ENCODE results near the gene CNN2. TPM values are rescaled to one million over a fixed set of nuclear protein-coding genes. Genes with fewer than 3 reads are reported as not detected.

The CNN2 gene
- total RNA-seq, 6 experiments from 2014 or later: 16.4 to 53.8 (median 22.2) TPM

GRCh38 chr19:993831-994393 is 32.5 kb upstream of the CNN2 start:
- intact Hi-C loops (cut with DNase I): loop anchor here in 1 of 2 donors (10.0 kb wide), 1 partner anchor 139 kb away; the partner anchor contains the start of genes CFD and ELANE
- peaks cover 0 to 44% (median 7%) of the 10 kb centered on the region in 4 donors for H3K4me1 ChIP-seq
- H3K36me3 ChIP-seq: no peaks in the 10 kb centered on the region
- no peaks in the 10 kb centered on the region for H3K9me3 ChIP-seq
- ATAC-seq: peak; percentile 11 to 51 (median 34)
- WGBS (ENCODE audit: insufficient coverage, low coverage, low lambda C conversion rate, missing lambda C conversion rate): 30% methylated on average over 2 of the region's 43 CpGs
- H3K27ac ChIP-seq: peak overlapping the region in 2 of 3 donors; percentile 16 to 91
- TF ChIP-seq CTCF (IDR thresholded peaks at IDR 0.05): no peak
- no peak for TF ChIP-seq POLR2A (IDR thresholded peaks at IDR 0.05)
- DNase-seq: peak; percentile 47 to 83 (median 81)
- peaks cover 0 to 11% of the 10 kb centered on the region in 2 donors for H3K27me3 ChIP-seq
- no peak overlapping the region for H3K4me3 ChIP-seq

GRCh38 chr19:994516-994915 is 31.9 kb upstream of the CNN2 start:
- Histone ChIP-seq H3K36me3 (no peaks in the 10 kb centered on the region), H3K27me3 (peaks cover 0 to 11% of the 10 kb centered on the region in 2 donors), H3K27ac (peak overlapping the region in 1 of 3 donors; percentile 91), H3K4me3 (no peak overlapping the region), H3K4me1 (peaks cover 0 to 44% (median 7%) of the 10 kb centered on the region in 4 donors), H3K9me3 (no peaks in the 10 kb centered on the region)
- 92% methylated on average over 7 of the region's 18 CpGs for WGBS (ENCODE audit: insufficient coverage, low coverage, low lambda C conversion rate, missing lambda C conversion rate)
- ATAC-seq (no peak), DNase-seq (peak in 1 of 3 donors; percentile 26)
- intact Hi-C loops (cut with DNase I): loop anchor here in 1 of 2 donors (10.0 kb wide), 1 partner anchor 140 kb away; the partner anchor contains the start of genes CFD and ELANE
- TF ChIP-seq POLR2A (IDR thresholded peaks at IDR 0.05) (no peak), CTCF (IDR thresholded peaks at IDR 0.05) (no peak)

GRCh38 chr19:995051-995827 is 31.2 kb upstream of the CNN2 start:
- peak; percentile 39 to 90 (median 88) for DNase-seq
- H3K36me3 ChIP-seq: no peaks in the 10 kb centered on the region
- H3K27ac ChIP-seq: peak overlapping the region in 1 of 3 donors; percentile 91
- 39% methylated on average over 3 of the region's 26 CpGs for WGBS (ENCODE audit: insufficient coverage, low coverage, low lambda C conversion rate, missing lambda C conversion rate)
- peaks cover 0 to 11% of the 10 kb centered on the region in 2 donors for H3K27me3 ChIP-seq
- intact Hi-C loops (cut with DNase I): loop anchor here in 1 of 2 donors (10.0 kb wide), 1 partner anchor 140 kb away; the partner anchor contains the start of genes CFD and ELANE
- peaks cover 0 to 44% (median 7%) of the 10 kb centered on the region in 4 donors for H3K4me1 ChIP-seq
- TF ChIP-seq CTCF (IDR thresholded peaks at IDR 0.05) (no peak), POLR2A (IDR thresholded peaks at IDR 0.05) (no peak)
- ATAC-seq: peak; percentile 0 to 44 (median 18)
- H3K4me3 ChIP-seq: no peak overlapping the region
- no peaks in the 10 kb centered on the region for H3K9me3 ChIP-seq

- 0% methylated on average over 17 of the region's 64 CpGs for WGBS (ENCODE audit: insufficient coverage, low coverage, low lambda C conversion rate, missing lambda C conversion rate)
- ATAC-seq: peak in 2 of 4 donors; percentile 5 to 18
- no peak overlapping the region for H3K4me3 ChIP-seq
- H3K9me3 ChIP-seq: no peaks in the 10 kb centered on the region
- peak overlapping the region in 1 of 3 donors; percentile 91 for H3K27ac ChIP-seq
- H3K4me1 ChIP-seq: peaks cover 0 to 44% (median 7%) of the 10 kb centered on the region in 4 donors
- peaks cover 0 to 16% of the 10 kb centered on the region in 2 donors for H3K27me3 ChIP-seq
- DNase-seq: peak in 1 of 3 donors; percentile 27
- intact Hi-C loops (cut with DNase I): loop anchor here in 1 of 2 donors (10.0 kb wide), 1 partner anchor 141 kb away; the partner anchor contains the start of genes CFD and ELANE
- TF ChIP-seq POLR2A (IDR thresholded peaks at IDR 0.05) (no peak), CTCF (IDR thresholded peaks at IDR 0.05) (no peak)
- H3K36me3 ChIP-seq: no peaks in the 10 kb centered on the region
Observed at GRCh38 chr19:996051-996838, 30.2 kb upstream of the CNN2 start.
